ENCODE measurements around the gene ART1. TPM values are rescaled to one million over a fixed set of nuclear protein-coding genes. Genes with fewer than 3 reads are reported as not detected.

Gene ART1
- total and polyA plus RNA-seq, 4 donors, result not detected

DNA sequence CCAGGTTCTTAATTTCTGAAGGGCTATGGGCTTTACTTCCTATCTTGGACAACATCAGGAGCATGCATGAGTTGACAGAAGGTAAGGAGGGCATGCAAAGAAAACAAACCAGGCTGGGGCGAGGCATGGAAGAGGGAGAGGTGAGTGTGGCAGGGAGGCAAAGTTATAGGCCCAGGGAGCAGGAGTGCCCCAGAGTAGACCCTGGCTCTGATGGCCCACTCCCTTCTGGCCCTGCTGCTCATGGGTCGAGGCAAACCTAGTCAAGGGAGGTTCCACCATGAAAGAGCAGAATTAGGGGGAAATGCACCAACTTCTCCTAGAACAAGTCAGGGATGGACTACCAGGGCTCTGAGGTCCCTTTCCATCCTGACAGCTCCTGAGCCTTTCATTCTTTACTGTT, 16.0 kb downstream of the ART1 start:
- H3K27me3 ChIP-seq (ENCODE audit: control insufficient read depth in 4 of 4, insufficient read depth in 4 of 4, low read length in 3 of 4), result no peaks in the 10 kb centered on the region
- no peak overlapping the region for H3K9ac ChIP-seq (ENCODE audit: low read depth in 1 of 2, low read length in 2 of 2)
- H3K4me3 ChIP-seq (ENCODE audit: low read depth in 1 of 3, low read length in 3 of 3), result no peak overlapping the region
- WGBS, result 95% methylated on average over 2 of the region's 2 CpGs
- no peak for DNase-seq (ENCODE audit: low spot score)
- TF ChIP-seq RAD21 (IDR thresholded peaks at IDR 0.05), result no peak
- no peak for TF ChIP-seq EGR1 (IDR thresholded peaks at IDR 0.05; ENCODE audit: low read depth in 2 of 2)
- TF ChIP-seq TAF1 (conservative IDR thresholded peaks at IDR 0.05), result no peak
- TF ChIP-seq HNF4A (conservative IDR thresholded peaks at IDR 0.05), result no peak
- no peak for TF ChIP-seq HNF4G (IDR thresholded peaks at IDR 0.05)
- no peak for TF ChIP-seq FOXA2 (IDR thresholded peaks at IDR 0.05)
- TF ChIP-seq GABPA (IDR thresholded peaks at IDR 0.05 in 1 of 2, conservative IDR thresholded peaks at IDR 0.05 in 1 of 2), result no peak
- TF ChIP-seq JUND (IDR thresholded peaks at IDR 0.05), result no peak
- TF ChIP-seq, protein P1, sequence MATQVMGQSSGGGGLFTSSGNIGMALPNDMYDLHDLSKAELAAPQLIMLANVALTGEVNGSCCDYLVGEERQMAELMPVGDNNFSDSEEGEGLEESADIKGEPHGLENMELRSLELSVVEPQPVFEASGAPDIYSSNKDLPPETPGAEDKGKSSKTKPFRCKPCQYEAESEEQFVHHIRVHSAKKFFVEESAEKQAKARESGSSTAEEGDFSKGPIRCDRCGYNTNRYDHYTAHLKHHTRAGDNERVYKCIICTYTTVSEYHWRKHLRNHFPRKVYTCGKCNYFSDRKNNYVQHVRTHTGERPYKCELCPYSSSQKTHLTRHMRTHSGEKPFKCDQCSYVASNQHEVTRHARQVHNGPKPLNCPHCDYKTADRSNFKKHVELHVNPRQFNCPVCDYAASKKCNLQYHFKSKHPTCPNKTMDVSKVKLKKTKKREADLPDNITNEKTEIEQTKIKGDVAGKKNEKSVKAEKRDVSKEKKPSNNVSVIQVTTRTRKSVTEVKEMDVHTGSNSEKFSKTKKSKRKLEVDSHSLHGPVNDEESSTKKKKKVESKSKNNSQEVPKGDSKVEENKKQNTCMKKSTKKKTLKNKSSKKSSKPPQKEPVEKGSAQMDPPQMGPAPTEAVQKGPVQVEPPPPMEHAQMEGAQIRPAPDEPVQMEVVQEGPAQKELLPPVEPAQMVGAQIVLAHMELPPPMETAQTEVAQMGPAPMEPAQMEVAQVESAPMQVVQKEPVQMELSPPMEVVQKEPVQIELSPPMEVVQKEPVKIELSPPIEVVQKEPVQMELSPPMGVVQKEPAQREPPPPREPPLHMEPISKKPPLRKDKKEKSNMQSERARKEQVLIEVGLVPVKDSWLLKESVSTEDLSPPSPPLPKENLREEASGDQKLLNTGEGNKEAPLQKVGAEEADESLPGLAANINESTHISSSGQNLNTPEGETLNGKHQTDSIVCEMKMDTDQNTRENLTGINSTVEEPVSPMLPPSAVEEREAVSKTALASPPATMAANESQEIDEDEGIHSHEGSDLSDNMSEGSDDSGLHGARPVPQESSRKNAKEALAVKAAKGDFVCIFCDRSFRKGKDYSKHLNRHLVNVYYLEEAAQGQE (IDR thresholded peaks at IDR 0.05), result no peak
- no peak overlapping the region for H3K27ac ChIP-seq (ENCODE audit: low read depth in 1 of 2, low read length in 2 of 2)
- peaks cover 0 to 12% (median 2%) of the 10 kb centered on the region in 4 donors for H3K36me3 ChIP-seq (ENCODE audit: control insufficient read depth in 4 of 4, insufficient read depth in 3 of 4, low read depth in 1 of 4, low read length in 3 of 4)
- H3K9me3 ChIP-seq (ENCODE audit: control insufficient read depth in 4 of 4, low read length in 3 of 4), result no peaks in the 10 kb centered on the region
- no peaks in the 10 kb centered on the region for H3K4me1 ChIP-seq (ENCODE audit: control insufficient read depth in 4 of 4, insufficient read depth in 4 of 4, low read length in 3 of 4)

DNA sequence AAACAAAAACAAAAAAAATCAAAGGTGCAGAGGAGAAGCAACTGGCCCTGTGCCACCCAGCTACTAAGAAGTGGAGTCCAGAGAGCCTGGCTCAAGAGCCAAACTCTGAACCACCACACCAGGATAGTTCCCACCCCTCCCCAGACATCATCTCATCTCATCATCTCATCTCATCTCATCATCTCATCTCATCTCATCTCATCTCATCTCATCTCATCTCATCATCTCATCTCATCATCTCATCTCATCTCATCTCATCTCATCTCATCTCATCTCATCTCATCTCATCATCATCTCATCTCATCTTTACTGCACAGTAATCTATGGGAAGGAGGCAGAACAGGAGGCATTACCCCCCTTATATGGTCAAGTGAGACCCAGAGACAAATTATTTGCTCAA, 17.9 kb downstream of the ART1 start:
- H3K36me3 ChIP-seq (ENCODE audit: control insufficient read depth in 4 of 4, insufficient read depth in 3 of 4, low read depth in 1 of 4, low read length in 3 of 4), result peaks cover 0 to 26% (median 6%) of the 10 kb centered on the region in 4 donors
- TF ChIP-seq NR2F2 (IDR thresholded peaks at IDR 0.05), result no peak
- no peak for TF ChIP-seq RXRA (IDR thresholded peaks at IDR 0.05)
- TF ChIP-seq JUND (IDR thresholded peaks at IDR 0.05), result no peak
- TF ChIP-seq, protein P2, sequence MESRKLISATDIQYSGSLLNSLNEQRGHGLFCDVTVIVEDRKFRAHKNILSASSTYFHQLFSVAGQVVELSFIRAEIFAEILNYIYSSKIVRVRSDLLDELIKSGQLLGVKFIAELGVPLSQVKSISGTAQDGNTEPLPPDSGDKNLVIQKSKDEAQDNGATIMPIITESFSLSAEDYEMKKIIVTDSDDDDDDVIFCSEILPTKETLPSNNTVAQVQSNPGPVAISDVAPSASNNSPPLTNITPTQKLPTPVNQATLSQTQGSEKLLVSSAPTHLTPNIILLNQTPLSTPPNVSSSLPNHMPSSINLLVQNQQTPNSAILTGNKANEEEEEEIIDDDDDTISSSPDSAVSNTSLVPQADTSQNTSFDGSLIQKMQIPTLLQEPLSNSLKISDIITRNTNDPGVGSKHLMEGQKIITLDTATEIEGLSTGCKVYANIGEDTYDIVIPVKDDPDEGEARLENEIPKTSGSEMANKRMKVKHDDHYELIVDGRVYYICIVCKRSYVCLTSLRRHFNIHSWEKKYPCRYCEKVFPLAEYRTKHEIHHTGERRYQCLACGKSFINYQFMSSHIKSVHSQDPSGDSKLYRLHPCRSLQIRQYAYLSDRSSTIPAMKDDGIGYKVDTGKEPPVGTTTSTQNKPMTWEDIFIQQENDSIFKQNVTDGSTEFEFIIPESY (IDR thresholded peaks at IDR 0.05), result no peak
- no peak for TF ChIP-seq EGR1 (IDR thresholded peaks at IDR 0.05; ENCODE audit: low read depth in 2 of 2)
- no peak for TF ChIP-seq HNF4G (IDR thresholded peaks at IDR 0.05)
- TF ChIP-seq YY1 (IDR thresholded peaks at IDR 0.05), result no peak
- no peak for TF ChIP-seq FOXA1 (IDR thresholded peaks at IDR 0.05)
- TF ChIP-seq FOXA2 (IDR thresholded peaks at IDR 0.05), result no peak
- TF ChIP-seq, protein P1 (IDR thresholded peaks at IDR 0.05), result no peak
- no peak for TF ChIP-seq SP1 (IDR thresholded peaks at IDR 0.05)

More for the DNA sequence above, 17.9 kb downstream of the ART1 start:
- H3K9me3 ChIP-seq (ENCODE audit: control insufficient read depth in 4 of 4, low read length in 3 of 4), result no peaks in the 10 kb centered on the region
- DNase-seq (ENCODE audit: low spot score), result no peak
- no peaks in the 10 kb centered on the region for H3K27me3 ChIP-seq (ENCODE audit: control insufficient read depth in 4 of 4, insufficient read depth in 4 of 4, low read length in 3 of 4)
- no peak overlapping the region for H3K9ac ChIP-seq (ENCODE audit: low read depth in 1 of 2, low read length in 2 of 2)
- no peak overlapping the region for H3K4me3 ChIP-seq (ENCODE audit: low read depth in 1 of 3, low read length in 3 of 3)
- H3K27ac ChIP-seq (ENCODE audit: low read depth in 1 of 2, low read length in 2 of 2), result no peak overlapping the region
- no peaks in the 10 kb centered on the region for H3K4me1 ChIP-seq (ENCODE audit: control insufficient read depth in 4 of 4, insufficient read depth in 4 of 4, low read length in 3 of 4)
